Common myeloid progenitor, CD34-positive (primary cell): ENCODE data around the gene ARHGAP32.
A peak's percentile ranks its signal among the peaks of the same experiment; 100 is the strongest.

Experiments used
- CTCF ChIA-PET: fragments of 350-600 bp; sonication (Branson Sonifier 250); formaldehyde crosslinking; loops from one replicate; lab custom pipeline; 2021; ENCODE audit warnings: antibody characterized with exemption; lab: Charles Lee
- POLR2A ChIA-PET: fragments of 350-600 bp; sonication (Branson Sonifier 250); formaldehyde crosslinking; loops from one replicate; lab custom pipeline; 2021; ENCODE audit warnings: antibody characterized with exemption; lab: Charles Lee
- DNase-seq, 3 donors: peaks; one replicate each; pipeline versions ENCODE4 v3.0.0 to v3.0.0-alpha.2; 2013
- H3K27ac ChIP-seq, 2 experiments: 1 replicate in 1 of 2; 2 replicates in 1 of 2; pipeline ENCODE4 v1.7.0; 2013; ENCODE audit warnings: inconsistent platforms in 2 of 2, low read length in 2 of 2, mild to moderate bottlenecking in 2 of 2, low read depth in 1 of 2, moderate library complexity in 1 of 2; ENCODE audit not compliant: severe bottlenecking in 2 of 2, insufficient read depth in 1 of 2, poor library complexity in 1 of 2
- H3K27me3 ChIP-seq, 5 experiments: replicated peaks in 2 of 5; 1 replicate in 3 of 5; 2 replicates in 2 of 5; pipeline versions ENCODE4 v1.6.1 to v1.7.0; 2013; ENCODE audit warnings: low read length in 4 of 5, mild to moderate bottlenecking in 2 of 5, moderate library complexity in 2 of 5, inconsistent platforms in 1 of 5; ENCODE audit not compliant: insufficient read depth in 5 of 5, control insufficient read depth in 4 of 5
- H3K36me3 ChIP-seq, 4 experiments: 1 replicate in 2 of 4; 2 replicates in 2 of 4; pipeline versions ENCODE4 v1.6.1 to v1.7.0; 2013; ENCODE audit warnings: low read length in 3 of 4, control low read depth in 1 of 4, mild to moderate bottlenecking in 1 of 4; ENCODE audit not compliant: control insufficient read depth in 4 of 4, insufficient read depth in 4 of 4
- H3K4me1 ChIP-seq, 4 experiments: 1 replicate in 3 of 4; 2 replicates in 1 of 4; pipeline versions ENCODE4 v1.6.1 to v1.7.1; 2013; ENCODE audit warnings: low read length in 3 of 4, mild to moderate bottlenecking in 3 of 4, control low read depth in 1 of 4, inconsistent platforms in 1 of 4, moderate library complexity in 1 of 4; ENCODE audit not compliant: control insufficient read depth in 4 of 4, insufficient read depth in 4 of 4; ENCODE audit errors: control extremely low read depth in 1 of 4
- H3K4me3 ChIP-seq, 7 experiments: 1 replicate in 4 of 7; 2 replicates in 3 of 7; pipeline versions ENCODE4 v1.5.1 to v1.7.0; 2013; ENCODE audit warnings: mild to moderate bottlenecking in 7 of 7, low read length in 6 of 7, moderate library complexity in 6 of 7, inconsistent platforms in 2 of 7, low read depth in 2 of 7, control low read depth in 1 of 7; ENCODE audit not compliant: insufficient read depth in 4 of 7, control insufficient read depth in 1 of 7; ENCODE audit errors: extremely low read depth in 1 of 7
- H3K9me3 ChIP-seq, 5 experiments: 1 replicate in 4 of 5; 2 replicates in 1 of 5; pipeline versions ENCODE4 v1.6.1 to v1.7.1; 2013; ENCODE audit warnings: low read length in 4 of 5, mild to moderate bottlenecking in 2 of 5, inconsistent platforms in 1 of 5, low read depth in 1 of 5, moderate library complexity in 1 of 5; ENCODE audit not compliant: control insufficient read depth in 4 of 5, insufficient read depth in 2 of 5; ENCODE audit errors: control extremely low read depth in 1 of 5
- WGBS: methylation state at CpG from one replicate; pipeline ENCODE4 v1.1.5; 2013; ENCODE audit not compliant: insufficient coverage; 5-methylcytosine and 5-hydroxymethylcytosine counted together

The ARHGAP32 gene

DNA sequence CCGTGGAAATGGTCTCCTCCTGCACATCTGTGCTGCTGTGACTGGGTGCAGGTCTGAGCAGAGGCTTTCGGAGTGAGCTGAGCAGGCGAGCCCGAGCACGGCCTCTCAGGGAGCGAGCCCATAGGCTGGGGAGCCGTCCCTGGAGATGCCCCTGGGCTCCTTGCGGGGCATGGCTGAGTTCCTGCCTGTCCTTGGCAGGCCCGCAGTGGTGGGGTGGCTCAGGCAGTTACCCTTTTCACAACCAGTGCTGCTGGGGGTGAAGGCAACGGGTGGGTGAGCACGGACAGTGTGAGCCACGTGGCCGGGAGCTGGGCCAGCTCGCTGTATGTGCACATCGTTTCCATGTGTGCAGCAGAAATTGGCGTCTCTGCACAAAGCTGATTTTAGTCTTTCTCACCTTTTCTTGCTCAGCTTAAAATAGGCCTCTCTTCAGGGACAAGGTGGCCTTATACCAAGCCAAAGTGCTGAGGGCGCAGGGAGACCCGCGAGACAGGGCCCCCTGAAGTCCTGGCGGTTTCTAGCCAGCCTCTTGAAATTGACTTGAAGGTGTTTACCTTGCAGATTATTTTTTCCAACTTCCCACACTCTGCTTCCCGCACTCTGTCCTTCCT lies 249.2 kb downstream of the ARHGAP32 start, which contains the start of gene TP53AIP1:
Gene TP53AIP1, minus strand, starts transcription at position 55 of the 611 bp plus-strand sequence. CDS start 5,053 bp downstream, outside the sequence.
- no peak within 1 kb of the TSS for H3K4me3 ChIP-seq
- no peaks in the 10 kb centered on the region for H3K36me3 ChIP-seq
- peaks cover 0 to 5% (median 0%) of the 10 kb centered on the region in 5 experiments for H3K27me3 ChIP-seq
- no peak within 1 kb of the TSS for H3K27ac ChIP-seq
- H3K9me3 ChIP-seq = no peaks in the 10 kb centered on the region
- H3K4me1 ChIP-seq = no peaks in the 10 kb centered on the region
- no peak for DNase-seq
- CTCF ChIA-PET = interaction anchor here (1.0 to 34.5 kb wide), 6 partner anchors 11 to 53 kb away, joined by 3 to 640 read pairs (median 12); partner anchors contain the start of gene KCNJ5
- POLR2A ChIA-PET = interaction anchor here (0.7 kb wide), 1 partner anchor 145 kb away, joined by 3 read pairs; no protein-coding TSS in a partner anchor
- WGBS = 97% methylated on average over 20 of the region's 21 CpGs

DNA sequence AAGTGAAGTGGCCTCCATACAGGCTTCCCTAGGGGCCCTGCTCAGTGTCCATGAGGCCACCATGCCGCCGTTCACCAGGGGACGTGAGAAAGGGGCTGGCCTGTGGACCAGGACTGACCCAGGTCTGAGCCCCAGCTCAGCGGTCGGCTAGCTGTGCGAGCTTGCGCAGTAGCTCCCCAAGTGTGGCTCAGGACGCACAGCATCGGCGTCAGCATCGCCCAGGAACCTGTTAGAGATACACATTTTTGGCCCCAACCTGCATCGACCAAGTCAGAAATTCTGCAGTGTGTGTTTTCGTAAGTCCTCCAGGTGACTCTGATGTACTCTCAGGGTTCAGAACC lies 249.9 kb downstream of the ARHGAP32 start:
- ChIA-PET CTCF (interaction anchor here (1.1 to 34.5 kb wide), 4 partner anchors 12 to 53 kb away, joined by 3 to 640 read pairs (median 8); partner anchors contain the start of gene KCNJ5), POLR2A (no interaction called here)
- Histone ChIP-seq H3K27me3 (peaks cover 0 to 5% (median 0%) of the 10 kb centered on the region in 5 experiments), H3K27ac (no peak overlapping the region), H3K36me3 (no peaks in the 10 kb centered on the region), H3K4me3 (no peak overlapping the region), H3K9me3 (no peaks in the 10 kb centered on the region), H3K4me1 (no peaks in the 10 kb centered on the region)
- DNase-seq = no peak
- WGBS = 99% methylated on average over 13 of the region's 13 CpGs

GRCh38 chr11:128941573-128942271 lies 250.4 kb downstream of the ARHGAP32 start:
- POLR2A ChIA-PET = no interaction called here
- CTCF ChIA-PET = interaction anchor here (1.1 to 34.5 kb wide), 4 partner anchors 12 to 52 kb away, joined by 3 to 640 read pairs (median 8); partner anchors contain the start of gene KCNJ5
- WGBS = 96% methylated on average over 7 of the region's 14 CpGs

DNA sequence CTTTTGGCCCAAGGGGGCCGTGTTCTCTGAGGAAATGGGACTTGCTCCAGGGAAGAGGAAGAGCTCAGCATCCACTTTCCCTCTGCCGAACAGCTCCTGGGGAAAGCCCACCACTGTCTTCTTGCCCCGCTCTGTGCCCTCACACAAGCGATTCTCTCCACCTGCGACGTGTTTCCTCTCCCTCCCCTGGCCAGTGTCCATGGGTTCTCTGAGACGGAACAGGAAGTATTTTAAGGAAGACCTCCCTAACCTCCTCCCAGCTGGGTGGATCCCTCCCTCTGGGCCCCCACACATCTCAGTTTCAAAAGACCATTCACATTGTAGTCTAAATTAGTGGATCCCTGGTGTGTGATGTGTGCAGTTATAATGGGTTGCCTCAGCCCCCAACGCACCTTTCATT lies 251.0 kb downstream of the ARHGAP32 start:
- POLR2A ChIA-PET = no interaction called here
- CTCF ChIA-PET = interaction anchor here (0.8 to 34.5 kb wide), 5 partner anchors 7 to 52 kb away, joined by 3 to 640 read pairs (median 12); partner anchors contain the start of gene KCNJ5
- H3K36me3 ChIP-seq = no peaks in the 10 kb centered on the region
- WGBS = 68% methylated on average over 6 of the region's 8 CpGs
- H3K27me3 ChIP-seq = peaks cover 0 to 5% (median 0%) of the 10 kb centered on the region in 5 experiments
- no peak overlapping the region for H3K4me3 ChIP-seq
- H3K4me1 ChIP-seq = no peaks in the 10 kb centered on the region
- DNase-seq = no peak
- H3K27ac ChIP-seq = no peak overlapping the region
- no peaks in the 10 kb centered on the region for H3K9me3 ChIP-seq

More at GRCh38 chr11:128941573-128942271, 250.4 kb downstream of the ARHGAP32 start:
- Histone ChIP-seq H3K4me1 (no peaks in the 10 kb centered on the region), H3K4me3 (no peak overlapping the region), H3K9me3 (no peaks in the 10 kb centered on the region), H3K27me3 (peaks cover 0 to 5% (median 0%) of the 10 kb centered on the region in 5 experiments), H3K36me3 (no peaks in the 10 kb centered on the region), H3K27ac (no peak overlapping the region)
- peak in 1 of 3 donors; percentile 26 for DNase-seq

DNA sequence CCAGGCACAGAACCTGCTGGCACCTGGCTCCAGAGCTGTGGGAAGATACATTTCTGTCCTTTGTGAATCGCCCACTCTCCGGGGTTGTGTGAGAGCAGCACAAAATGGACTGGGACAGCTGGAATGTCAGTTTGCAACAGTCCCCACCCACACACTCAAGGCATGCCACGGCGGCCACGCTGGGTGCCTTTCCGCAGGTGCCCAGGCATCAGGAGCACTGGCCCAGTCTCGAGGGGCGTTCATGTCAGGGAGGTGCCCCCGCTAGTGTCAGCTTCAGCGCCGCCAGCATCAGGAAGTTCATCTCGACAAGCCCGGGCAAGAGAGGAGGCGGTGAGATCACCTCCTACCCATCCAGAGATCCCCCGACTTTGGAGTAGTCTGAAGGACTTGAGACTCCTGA lies 251.5 kb downstream of the ARHGAP32 start:
- H3K4me3 ChIP-seq = no peak overlapping the region
- ChIA-PET CTCF (interaction anchor here (0.8 to 34.5 kb wide), 4 partner anchors 7 to 51 kb away, joined by 3 to 640 read pairs (median 42); partner anchors contain the start of gene KCNJ5), POLR2A (interaction anchor here (0.6 kb wide), 1 partner anchor 377 kb away, joined by 4 read pairs; no protein-coding TSS in a partner anchor)
- H3K36me3 ChIP-seq = no peaks in the 10 kb centered on the region
- no peaks in the 10 kb centered on the region for H3K9me3 ChIP-seq
- 90% methylated on average over 11 of the region's 15 CpGs for WGBS
- H3K27me3 ChIP-seq = peaks cover 0 to 5% (median 0%) of the 10 kb centered on the region in 5 experiments
- H3K27ac ChIP-seq = no peak overlapping the region
- no peak for DNase-seq
- H3K4me1 ChIP-seq = no peaks in the 10 kb centered on the region

GRCh38 chr11:128940156-128940555 lies 252.0 kb downstream of the ARHGAP32 start:
- ChIA-PET CTCF (interaction anchor here (3.7 to 34.5 kb wide), 3 partner anchors 8 to 51 kb away, joined by 12 to 640 read pairs (median 72); partner anchors contain the start of gene KCNJ5), POLR2A (interaction anchor here (0.5 to 0.6 kb wide), 2 partner anchors 31 to 376 kb away, joined by 3 to 4 read pairs; no protein-coding TSS in a partner anchor)
- no peak overlapping the region for H3K27ac ChIP-seq
- peaks cover 0 to 5% (median 0%) of the 10 kb centered on the region in 5 experiments for H3K27me3 ChIP-seq
- no peak for DNase-seq
- H3K4me3 ChIP-seq = no peak overlapping the region
- H3K4me1 ChIP-seq = no peaks in the 10 kb centered on the region
- H3K9me3 ChIP-seq = no peaks in the 10 kb centered on the region
- 93% methylated on average over 4 of the region's 5 CpGs for WGBS
- H3K36me3 ChIP-seq = no peaks in the 10 kb centered on the region
